Cardiac fibroblast (primary cell): Measurements from ENCODE around the gene SPAM1.

ENCODE experiments used
- DNase-seq, 2 donors: peaks; one replicate each; pipeline versions ENCODE4 v3.0.0 to v3.0.0-alpha.2; 2010; ENCODE audit warnings: low read depth in 2 of 2
- H3K4me3 ChIP-seq, 2 donors: replicated peaks in 1 of 2; 1 replicate in 1 of 2; 2 replicates in 1 of 2; pipeline ENCODE4 v1.5.1; 2011; ENCODE audit warnings: low read depth in 2 of 2, low read length in 2 of 2, mild to moderate bottlenecking in 2 of 2, moderate library complexity in 1 of 2
- CTCF ChIP-seq: IDR thresholded peaks from one replicate; pipeline ENCODE4 v1.5.1; 2011; ENCODE audit warnings: low read depth, mild to moderate bottlenecking, low read length, inconsistent platforms

The SPAM1 gene

GRCh38 chr7:123929107-123929506 lies 4.1 kb downstream of the SPAM1 start:
- DNase-seq: no peak
- TF ChIP-seq CTCF: no peak
- H3K4me3 ChIP-seq: no peak overlapping the region

GRCh38 chr7:123929655-123930054 lies 4.6 kb downstream of the SPAM1 start:
- no peak for TF ChIP-seq CTCF
- no peak for DNase-seq
- H3K4me3 ChIP-seq: no peak overlapping the region

- no peak for TF ChIP-seq CTCF
- DNase-seq: no peak
- no peak overlapping the region for H3K4me3 ChIP-seq
These were observed 10.7 kb downstream of the SPAM1 start for GRCh38 chr7:123935436-123936381.

- TF ChIP-seq CTCF: no peak
- no peak overlapping the region for H3K4me3 ChIP-seq
- no peak for DNase-seq
These were observed 11.3 kb downstream of the SPAM1 start for GRCh38 chr7:123936388-123936787.

GRCh38 chr7:123939784-123940183 lies 14.7 kb downstream of the SPAM1 start:
- TF ChIP-seq CTCF: no peak
- no peak for DNase-seq
- H3K4me3 ChIP-seq: no peak overlapping the region

GRCh38 chr7:123941391-123942180 lies 16.5 kb downstream of the SPAM1 start:
- no peak for TF ChIP-seq CTCF
- no peak for DNase-seq
- H3K4me3 ChIP-seq: no peak overlapping the region
